Measurements from ENCODE around the gene UBA52. TPM values are rescaled to one million over a fixed set of nuclear protein-coding genes. Genes with fewer than 3 reads are reported as not detected.

UBA52 gene
- total and polyA plus RNA-seq, 2 of the 8 experiments (the other 6 are each of a cell fraction or from before 2014, with no cell fraction given), result 1,340 to 5,409 TPM

- H4K5ac ChIP-seq (ENCODE audit: insufficient read length, low read depth, low read length), result no peak overlapping the region
- H4K91ac ChIP-seq (replicated peaks; ENCODE audit: insufficient read length, low read length), result no peak overlapping the region
- H3K27me3 ChIP-seq (replicated peaks in 1 of 4; ENCODE audit: control insufficient read depth in 3 of 4, extremely low read depth in 1 of 4, insufficient read depth in 3 of 4, low read length in 3 of 4), result no peaks in the 10 kb centered on the region
- no peak overlapping the region for H3K4me3 ChIP-seq (ENCODE audit: extremely low read depth in 1 of 4, insufficient read depth in 2 of 4, low read depth in 3 of 4, low read length in 4 of 4)
- no peak overlapping the region for H2BK20ac ChIP-seq (ENCODE audit: low read length)
- ChIA-PET CTCF (ENCODE audit: partially characterized antibody) (no interaction called here), POLR2A (ENCODE audit: partially characterized antibody) (interaction anchor here (0.6 to 3.5 kb wide), 7 partner anchors 8 to 256 kb away, joined by 3 to 22 read pairs (median 3); partner anchors contain the start of genes ELL and JUND)
- FAIRE-seq (no peak), DNase-seq (ENCODE audit: low read depth in 1 of 2, low spot score in 2 of 2) (no peak)
- H2AK5ac ChIP-seq (ENCODE audit: low read depth, low read length), result no peak overlapping the region
- H3K23me2 ChIP-seq (ENCODE audit: low read depth, low read length), result peaks cover 2% of the 10 kb centered on the region
- H2BK5ac ChIP-seq (ENCODE audit: low read depth, low read length), result no peak overlapping the region
- H3K4ac ChIP-seq (replicated peaks; ENCODE audit: insufficient read length, low read depth, low read length), result no peak overlapping the region
- no peak overlapping the region for H3K4me2 ChIP-seq (ENCODE audit: insufficient read depth in 1 of 2, low read depth in 2 of 2, low read length in 2 of 2)
- H3K36me3 ChIP-seq (ENCODE audit: control insufficient read depth in 2 of 4, insufficient read depth in 4 of 4, low read length in 3 of 4), result peaks cover 19 to 71% (median 40%) of the 10 kb centered on the region in 4 experiments
- no peak overlapping the region for H3K9ac ChIP-seq (replicated peaks in 1 of 4; ENCODE audit: extremely low read depth in 1 of 4, low read depth in 3 of 4, low read length in 3 of 4)
- peaks cover 0 to 14% of the 10 kb centered on the region in 2 experiments; a peak in 2 of 4 replicates for H3K79me2 ChIP-seq (ENCODE audit: control insufficient read depth in 1 of 2, insufficient read depth in 2 of 2, low read length in 2 of 2)
- no peak overlapping the region for H3K27ac ChIP-seq (ENCODE audit: low read depth, low read length)
- H2BK12ac ChIP-seq (ENCODE audit: low read depth, low read length), result no peak overlapping the region
- no peak overlapping the region for H3K23ac ChIP-seq (ENCODE audit: insufficient read length)
- no peak overlapping the region for H3K56ac ChIP-seq (replicated peaks; ENCODE audit: insufficient read length, low read depth, low read length)
- no peaks in the 10 kb centered on the region for H3K9me3 ChIP-seq (ENCODE audit: insufficient read depth in 2 of 2, low read depth in 1 of 2, low read length in 1 of 2)
- no peaks in the 10 kb centered on the region; the same call in 1 of the 2 replicates for H3K79me1 ChIP-seq (ENCODE audit: low read depth, low read length)
- H2BK15ac ChIP-seq (ENCODE audit: low read length), result no peak overlapping the region
- H3K18ac ChIP-seq (ENCODE audit: extremely low read depth, low read length), result no peak overlapping the region
- H2AFZ ChIP-seq (ENCODE audit: low read length), result no peak overlapping the region
- peaks cover 2 to 4% of the 10 kb centered on the region in 2 experiments for H4K20me1 ChIP-seq (replicated peaks in 1 of 2; ENCODE audit: control insufficient read depth in 1 of 2, insufficient read depth in 2 of 2, low read length in 2 of 2)
- H3K4me1 ChIP-seq (replicated peaks in 1 of 4; ENCODE audit: control insufficient read depth in 3 of 4, insufficient read depth in 4 of 4, low read length in 3 of 4), result 0 out of 7 replicates have a peak, but pooled peaks cover 0 to 3% (median 0%) of the 10 kb centered on the region in 4 experiments
- H3K14ac ChIP-seq (ENCODE audit: insufficient read length), result no peak overlapping the region
- H4K8ac ChIP-seq (ENCODE audit: extremely low read depth, insufficient read depth, low read length), result no peak overlapping the region
- H2BK120ac ChIP-seq (replicated peaks; ENCODE audit: low read depth, low read length), result no peak overlapping the region
- 96% methylated on average over 17 of the region's 17 CpGs; no CpG with 5 or more reads in 1 of the 2 experiments for WGBS, 2 experiments (ENCODE audit: extremely low coverage in 1 of 2, insufficient coverage in 1 of 2, insufficient read length in 1 of 2, insufficient replicate concordance in 2 of 2, low coverage in 1 of 2, low lambda C conversion rate in 2 of 2, missing lambda C conversion rate in 1 of 2)
- TF ChIP-seq GABPA (IDR thresholded peaks at IDR 0.05; ENCODE audit: borderline replicate concordance, insufficient read depth, low read length) (no peak), ASH2L (IDR thresholded peaks at IDR 0.05; ENCODE audit: low read length) (no peak), POLR2AphosphoS5 (IDR thresholded peaks at IDR 0.05; ENCODE audit: low read depth, low read length) (no peak), POU5F1 (IDR thresholded peaks at IDR 0.05; ENCODE audit: low read depth, low read length) (no peak), NANOG (IDR thresholded peaks at IDR 0.05; ENCODE audit: insufficient read depth, low read depth, low read length, poor library complexity, severe bottlenecking) (no peak), CTCF (IDR thresholded peaks at IDR 0.05; ENCODE audit: control extremely low read depth in 1 of 3, insufficient read depth in 1 of 3, low read depth in 1 of 3, low read length in 3 of 3) (no peak), TAF1 (IDR thresholded peaks at IDR 0.05; ENCODE audit: low read depth, low read length) (no peak), ZNF274 (IDR thresholded peaks at IDR 0.05; ENCODE audit: borderline replicate concordance, extremely low read depth, low read length) (no peak), USF2 (IDR thresholded peaks at IDR 0.05; ENCODE audit: low read length) (no peak), MAX (IDR thresholded peaks at IDR 0.05) (no peak)
Measured at GRCh38 chr19:18537431-18537830, 34.2 kb upstream of the UBA52 start.
